ENCODE data around the gene LRRFIP2.
"Not testable (repeated sequence)": the region's sequence is repeated elsewhere in the genome, so short reads cannot be mapped to it uniquely, and the experiment has no call there.

LRRFIP2 gene

GRCh38 chr3:37056826-37057225 lies 117.6 kb downstream of the LRRFIP2 start:
- no peaks in the 10 kb centered on the region for H3K4me1 ChIP-seq (ENCODE audit: insufficient read depth, low read length)
- no peaks in the 10 kb centered on the region for H3K9me3 ChIP-seq (ENCODE audit: low read length)
- no peak overlapping the region for H3K4me3 ChIP-seq (ENCODE audit: low read depth in 1 of 2, low read length in 2 of 2)
- peaks cover 25% of the 10 kb centered on the region for H3K36me3 ChIP-seq (ENCODE audit: insufficient read depth, low read length)
- no peaks in the 10 kb centered on the region for H3K27me3 ChIP-seq (ENCODE audit: control insufficient read depth in 1 of 2, insufficient read depth in 2 of 2, low read length in 2 of 2)
- no peak overlapping the region for H3K9ac ChIP-seq (ENCODE audit: low read length)
- H3K27ac ChIP-seq (ENCODE audit: low read depth, low read length) = no peak overlapping the region

GRCh38 chr3:37055077-37055476 lies 119.3 kb downstream of the LRRFIP2 start:
- H3K4me1 ChIP-seq (ENCODE audit: insufficient read depth, low read length); H3K27ac ChIP-seq (ENCODE audit: low read depth, low read length); H3K9ac ChIP-seq (ENCODE audit: low read length); H3K27me3 ChIP-seq (ENCODE audit: control insufficient read depth in 1 of 2, insufficient read depth in 2 of 2, low read length in 2 of 2); H3K4me3 ChIP-seq (ENCODE audit: low read depth in 1 of 2, low read length in 2 of 2); H3K9me3 ChIP-seq (ENCODE audit: low read length): not testable (repeated sequence)
- peaks cover 38% of the 10 kb centered on the region for H3K36me3 ChIP-seq (ENCODE audit: insufficient read depth, low read length)

- H3K4me1 ChIP-seq (ENCODE audit: insufficient read depth, low read length) = no peaks in the 10 kb centered on the region
- no peak overlapping the region for H3K27ac ChIP-seq (ENCODE audit: low read depth, low read length)
- no peak overlapping the region for H3K9ac ChIP-seq (ENCODE audit: low read length)
- no peak overlapping the region for H3K4me3 ChIP-seq (ENCODE audit: low read depth in 1 of 2, low read length in 2 of 2)
- no peaks in the 10 kb centered on the region for H3K27me3 ChIP-seq (ENCODE audit: control insufficient read depth in 1 of 2, insufficient read depth in 2 of 2, low read length in 2 of 2)
- no peaks in the 10 kb centered on the region for H3K9me3 ChIP-seq (ENCODE audit: low read length)
- H3K36me3 ChIP-seq (ENCODE audit: insufficient read depth, low read length) = peaks cover 45% of the 10 kb centered on the region
Measured at GRCh38 chr3:37054370-37054769, 120.0 kb downstream of the LRRFIP2 start.

DNA sequence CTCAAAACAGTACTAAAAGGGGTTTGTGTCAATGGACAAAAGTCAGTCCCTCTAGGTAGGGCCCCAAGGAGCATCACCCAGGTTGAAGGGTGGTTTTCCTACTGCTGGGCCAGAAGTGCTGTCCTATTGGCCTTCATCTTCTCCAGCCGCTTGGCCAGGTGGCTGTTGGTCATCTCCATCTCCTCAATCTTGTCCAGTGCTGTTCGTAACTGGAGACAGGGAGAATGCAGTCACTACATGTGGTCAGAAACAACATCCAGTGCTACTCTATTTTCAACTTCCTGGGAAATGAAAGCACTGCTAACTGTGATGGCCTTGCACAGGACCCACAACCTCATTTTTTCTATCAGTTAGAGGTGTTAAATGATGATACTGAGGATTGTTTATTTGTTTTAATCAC lies 120.6 kb downstream of the LRRFIP2 start:
- Histone ChIP-seq H3K27ac (ENCODE audit: low read depth, low read length) (no peak overlapping the region), H3K9me3 (ENCODE audit: low read length) (no peaks in the 10 kb centered on the region), H3K9ac (ENCODE audit: low read length) (no peak overlapping the region), H3K27me3 (ENCODE audit: control insufficient read depth in 1 of 2, insufficient read depth in 2 of 2, low read length in 2 of 2) (no peaks in the 10 kb centered on the region), H3K4me1 (ENCODE audit: insufficient read depth, low read length) (no peaks in the 10 kb centered on the region), H3K4me3 (ENCODE audit: low read depth in 1 of 2, low read length in 2 of 2) (no peak overlapping the region), H3K36me3 (ENCODE audit: insufficient read depth, low read length) (peaks cover 46% of the 10 kb centered on the region)

- Histone ChIP-seq H3K4me1 (ENCODE audit: insufficient read depth, low read length) (no peaks in the 10 kb centered on the region), H3K27me3 (ENCODE audit: control insufficient read depth in 1 of 2, insufficient read depth in 2 of 2, low read length in 2 of 2) (no peaks in the 10 kb centered on the region), H3K9ac (ENCODE audit: low read length) (no peak overlapping the region), H3K9me3 (ENCODE audit: low read length) (no peaks in the 10 kb centered on the region), H3K27ac (ENCODE audit: low read depth, low read length) (no peak overlapping the region), H3K36me3 (ENCODE audit: insufficient read depth, low read length) (peaks cover 46% of the 10 kb centered on the region), H3K4me3 (ENCODE audit: low read depth in 1 of 2, low read length in 2 of 2) (no peak overlapping the region)
Measured at GRCh38 chr3:37053337-37053736, 121.0 kb downstream of the LRRFIP2 start.

GRCh38 chr3:37052860-37053259 lies 121.5 kb downstream of the LRRFIP2 start:
- Histone ChIP-seq H3K27me3 (ENCODE audit: control insufficient read depth in 1 of 2, insufficient read depth in 2 of 2, low read length in 2 of 2) (no peaks in the 10 kb centered on the region), H3K4me3 (ENCODE audit: low read depth in 1 of 2, low read length in 2 of 2) (no peak overlapping the region), H3K9me3 (ENCODE audit: low read length) (no peaks in the 10 kb centered on the region), H3K9ac (ENCODE audit: low read length) (no peak overlapping the region), H3K27ac (ENCODE audit: low read depth, low read length) (no peak overlapping the region), H3K36me3 (ENCODE audit: insufficient read depth, low read length) (peaks cover 47% of the 10 kb centered on the region), H3K4me1 (ENCODE audit: insufficient read depth, low read length) (no peaks in the 10 kb centered on the region)

DNA sequence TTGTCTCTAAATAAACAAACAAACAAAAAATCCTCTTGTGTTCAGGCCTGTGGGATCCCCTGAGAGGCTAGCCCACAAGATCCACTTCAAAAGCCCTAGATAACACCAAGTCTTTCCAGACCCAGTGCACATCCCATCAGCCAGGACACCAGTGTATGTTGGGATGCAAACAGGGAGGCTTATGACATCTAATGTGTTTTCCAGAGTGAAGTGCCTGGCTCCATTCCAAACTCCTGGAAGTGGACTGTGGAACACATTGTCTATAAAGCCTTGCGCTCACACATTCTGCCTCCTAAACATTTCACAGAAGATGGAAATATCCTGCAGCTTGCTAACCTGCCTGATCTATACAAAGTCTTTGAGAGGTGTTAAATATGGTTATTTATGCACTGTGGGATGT lies 124.1 kb downstream of the LRRFIP2 start:
- no peak overlapping the region for H3K4me3 ChIP-seq (ENCODE audit: low read depth in 1 of 2, low read length in 2 of 2)
- H3K27ac ChIP-seq (ENCODE audit: low read depth, low read length) = no peak overlapping the region
- no peaks in the 10 kb centered on the region for H3K4me1 ChIP-seq (ENCODE audit: insufficient read depth, low read length)
- H3K27me3 ChIP-seq (ENCODE audit: control insufficient read depth in 1 of 2, insufficient read depth in 2 of 2, low read length in 2 of 2) = no peaks in the 10 kb centered on the region
- H3K9me3 ChIP-seq (ENCODE audit: low read length) = no peaks in the 10 kb centered on the region
- H3K36me3 ChIP-seq (ENCODE audit: insufficient read depth, low read length) = peaks cover 50% of the 10 kb centered on the region
- H3K9ac ChIP-seq (ENCODE audit: low read length) = no peak overlapping the region

DNA sequence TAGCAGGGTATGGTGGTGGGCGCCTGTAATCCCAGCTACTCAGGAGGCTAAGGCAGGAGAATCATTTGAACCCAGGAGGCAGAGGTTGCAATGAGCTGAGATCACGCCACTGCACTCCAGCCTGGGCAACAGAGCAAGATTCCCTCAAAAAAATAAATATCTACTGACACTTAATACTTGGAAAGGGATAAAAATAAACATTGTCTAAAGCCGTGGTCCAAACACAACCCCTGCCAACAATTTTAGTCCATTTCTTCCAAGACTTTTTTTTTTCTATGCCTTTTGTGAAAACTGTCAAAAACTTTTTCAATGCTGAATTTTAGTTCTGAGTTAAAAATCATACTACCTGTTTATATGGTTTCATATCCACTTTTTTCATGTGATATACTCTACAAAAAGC lies 131.7 kb downstream of the LRRFIP2 start:
- Histone ChIP-seq H3K4me1 (ENCODE audit: insufficient read depth, low read length) (peaks cover 12% of the 10 kb centered on the region), H3K36me3 (ENCODE audit: insufficient read depth, low read length) (peaks cover 31% of the 10 kb centered on the region)
- not testable (repeated sequence) for H3K9me3 ChIP-seq (ENCODE audit: low read length); H3K27ac ChIP-seq (ENCODE audit: low read depth, low read length); H3K4me3 ChIP-seq (ENCODE audit: low read depth in 1 of 2, low read length in 2 of 2); H3K9ac ChIP-seq (ENCODE audit: low read length); H3K27me3 ChIP-seq (ENCODE audit: control insufficient read depth in 1 of 2, insufficient read depth in 2 of 2, low read length in 2 of 2)

GRCh38 chr3:37041546-37042195 lies 132.7 kb downstream of the LRRFIP2 start:
- peaks cover 24% of the 10 kb centered on the region for H3K36me3 ChIP-seq (ENCODE audit: insufficient read depth, low read length)
- H3K9me3 ChIP-seq (ENCODE audit: low read length) = no peaks in the 10 kb centered on the region
- no peak overlapping the region for H3K4me3 ChIP-seq (ENCODE audit: low read depth in 1 of 2, low read length in 2 of 2)
- H3K27me3 ChIP-seq (ENCODE audit: control insufficient read depth in 1 of 2, insufficient read depth in 2 of 2, low read length in 2 of 2) = no peaks in the 10 kb centered on the region
- H3K4me1 ChIP-seq (ENCODE audit: insufficient read depth, low read length) = peaks cover 12% of the 10 kb centered on the region
- no peak overlapping the region for H3K27ac ChIP-seq (ENCODE audit: low read depth, low read length)
- no peak overlapping the region for H3K9ac ChIP-seq (ENCODE audit: low read length)

DNA sequence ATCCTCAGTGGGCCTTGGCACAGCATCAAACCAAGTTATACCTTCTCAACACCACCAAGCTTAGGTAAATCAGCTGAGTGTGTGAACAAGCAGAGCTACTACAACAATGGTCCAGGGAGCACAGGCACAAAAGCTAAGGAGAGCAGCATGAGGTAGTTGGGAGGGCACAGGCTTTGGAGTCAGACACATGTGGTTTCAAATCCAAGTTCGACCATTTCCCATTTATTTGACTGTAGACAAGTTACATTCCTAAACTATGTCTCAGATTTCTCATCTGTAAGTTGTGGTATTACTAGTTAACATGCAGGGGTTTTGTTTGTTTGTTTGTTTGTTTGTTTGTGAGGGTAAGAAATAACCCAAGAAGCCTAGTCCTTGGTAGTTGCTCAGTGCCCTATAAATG lies 134.2 kb downstream of the LRRFIP2 start:
- Histone ChIP-seq H3K9me3 (ENCODE audit: low read length) (no peaks in the 10 kb centered on the region), H3K4me3 (ENCODE audit: low read depth in 1 of 2, low read length in 2 of 2) (no peak overlapping the region), H3K27ac (ENCODE audit: low read depth, low read length) (no peak overlapping the region), H3K36me3 (ENCODE audit: insufficient read depth, low read length) (peaks cover 38% of the 10 kb centered on the region), H3K27me3 (ENCODE audit: control insufficient read depth in 1 of 2, insufficient read depth in 2 of 2, low read length in 2 of 2) (no peaks in the 10 kb centered on the region), H3K4me1 (ENCODE audit: insufficient read depth, low read length) (peaks cover 12% of the 10 kb centered on the region), H3K9ac (ENCODE audit: low read length) (no peak overlapping the region)

DNA sequence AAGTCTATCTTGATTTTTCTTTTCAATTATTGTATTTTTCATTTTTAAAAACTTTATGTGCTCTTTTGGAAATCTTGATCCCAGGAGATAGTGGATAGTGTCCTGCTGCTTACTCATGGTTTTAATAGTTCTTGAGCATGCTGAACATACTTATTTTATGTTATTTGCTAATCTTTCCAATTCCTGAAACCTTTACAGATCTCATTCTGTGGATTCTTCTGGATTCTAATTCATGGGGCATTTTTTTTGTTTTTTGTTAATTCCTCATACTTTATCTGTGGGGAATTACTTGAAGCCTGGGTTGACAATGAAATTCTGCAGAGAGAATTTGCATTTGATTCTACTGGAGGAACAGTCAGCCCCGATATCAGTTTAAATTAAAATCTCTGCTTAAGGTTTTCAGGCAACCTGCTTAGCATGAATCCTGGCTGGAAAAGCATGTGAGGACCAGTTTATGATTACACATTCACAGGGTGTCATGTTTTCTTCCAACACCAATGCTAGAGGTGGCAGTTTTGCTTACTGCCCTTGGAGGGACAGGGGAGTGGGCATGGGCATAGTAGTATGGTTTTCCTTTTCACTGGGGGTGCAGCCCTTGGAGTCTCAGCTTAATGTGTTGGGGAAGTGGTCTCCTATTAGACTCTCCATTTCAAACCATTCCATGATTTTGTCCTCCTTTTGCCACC lies 135.1 kb downstream of the LRRFIP2 start:
- Histone ChIP-seq H3K9ac (ENCODE audit: low read length) (no peak overlapping the region), H3K27me3 (ENCODE audit: control insufficient read depth in 1 of 2, insufficient read depth in 2 of 2, low read length in 2 of 2) (no peaks in the 10 kb centered on the region), H3K4me3 (ENCODE audit: low read depth in 1 of 2, low read length in 2 of 2) (no peak overlapping the region), H3K36me3 (ENCODE audit: insufficient read depth, low read length) (peaks cover 41% of the 10 kb centered on the region), H3K9me3 (ENCODE audit: low read length) (no peaks in the 10 kb centered on the region), H3K27ac (ENCODE audit: low read depth, low read length) (no peak overlapping the region), H3K4me1 (ENCODE audit: insufficient read depth, low read length) (peaks cover 12% of the 10 kb centered on the region)

DNA sequence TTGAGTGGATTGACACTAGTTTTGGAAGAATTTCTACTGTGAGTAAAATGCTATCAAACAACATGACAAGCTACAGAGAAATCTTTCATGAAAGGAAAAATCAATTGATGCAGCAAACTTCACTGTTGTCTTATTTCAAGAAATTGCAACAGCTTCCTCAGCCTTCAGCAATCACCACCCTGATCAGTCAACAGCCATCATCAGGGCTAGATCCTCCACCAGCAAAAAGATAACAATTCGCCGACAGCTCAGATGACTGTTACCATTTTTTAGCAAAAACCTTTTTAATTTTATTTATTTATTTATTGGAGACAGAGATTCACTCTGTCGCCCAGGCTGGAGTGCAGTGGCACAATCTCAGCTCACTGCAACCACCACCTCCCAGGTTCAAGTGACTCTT lies 137.0 kb downstream of the LRRFIP2 start:
- peaks cover 41% of the 10 kb centered on the region for H3K36me3 ChIP-seq (ENCODE audit: insufficient read depth, low read length)
- no peak overlapping the region for H3K27ac ChIP-seq (ENCODE audit: low read depth, low read length)
- H3K9me3 ChIP-seq (ENCODE audit: low read length) = no peaks in the 10 kb centered on the region
- H3K27me3 ChIP-seq (ENCODE audit: control insufficient read depth in 1 of 2, insufficient read depth in 2 of 2, low read length in 2 of 2) = no peaks in the 10 kb centered on the region
- no peak overlapping the region for H3K4me3 ChIP-seq (ENCODE audit: low read depth in 1 of 2, low read length in 2 of 2)
- no peak overlapping the region for H3K9ac ChIP-seq (ENCODE audit: low read length)
- peaks cover 12% of the 10 kb centered on the region for H3K4me1 ChIP-seq (ENCODE audit: insufficient read depth, low read length)

Measured in muscle layer of colon (tissue), 2 donors.